Cardiac muscle cell (in vitro differentiated cells and primary cell): Measurements from ENCODE around the gene NAT9. TPM values are rescaled to one million over a fixed set of nuclear protein-coding genes. Genes with fewer than 3 reads are reported as not detected.

Experiments
- DNase-seq, 2 donors: peaks; one replicate each; pipeline versions ENCODE4 v3.0.0 to v3.0.0-alpha.2; 2010 to 2017; ENCODE audit warnings: low read depth in 1 of 2, low spot score in 1 of 2
- H3K27ac ChIP-seq: fragments of 200-600 bp; sonication (generic); 2 replicates; pipeline ENCODE4 v1.5.1; 2016
- H3K27me3 ChIP-seq: fragments of 200-600 bp; sonication (generic); 2 replicates; pipeline ENCODE4 v1.6.0; 2016; ENCODE audit warnings: control low read depth
- H3K36me3 ChIP-seq: fragments of 200-600 bp; sonication (generic); 2 replicates; pipeline ENCODE4 v1.5.1; 2016; ENCODE audit warnings: control low read depth
- H3K4me1 ChIP-seq: fragments of 200-600 bp; sonication (generic); 2 replicates; pipeline ENCODE4 v1.8.1; 2017; ENCODE audit warnings: low read depth, mild to moderate bottlenecking, mixed run types
- H3K4me3 ChIP-seq: fragments of 200-600 bp; sonication (generic); 2 replicates; pipeline ENCODE4 v1.5.1; 2016; ENCODE audit warnings: mild to moderate bottlenecking
- H3K9me3 ChIP-seq: fragments of 200-600 bp; sonication (generic); 2 replicates; pipeline ENCODE4 v1.5.1; 2017; ENCODE audit warnings: low read depth, mild to moderate bottlenecking, control low read depth
- CTCF ChIP-seq: IDR thresholded peaks from 2 replicates; pipeline ENCODE4 v1.5.1; 2012; ENCODE audit warnings: low read depth, mild to moderate bottlenecking, low read length
- polyA plus RNA-seq: library from polyadenylated mRNA; unstranded; fragments of >200 nt; fragmentation: Nextera tagmentation; extraction: Ambion mirVana; gene quantifications from 2 replicates; pipeline ENCODE4 v1.2.1, GENCODE V29; 2016
- total RNA-seq: library from RNA; depleted of rRNA; stranded (reverse); fragments of >200 nt; gene quantifications from 2 replicates; pipeline ENCODE4 v1.2.3, GENCODE V29; 2016

Gene NAT9
- total and polyA plus RNA-seq, 2 experiments from 2014 or later: 56.2 to 73.1 TPM

- no peak for DNase-seq
- H3K36me3 ChIP-seq: no peaks in the 10 kb centered on the region
- H3K27ac ChIP-seq: no peak overlapping the region
- no peaks in the 10 kb centered on the region for H3K9me3 ChIP-seq
- H3K4me1 ChIP-seq: peaks cover 53% of the 10 kb centered on the region
- H3K27me3 ChIP-seq: no peaks in the 10 kb centered on the region
- TF ChIP-seq CTCF: no peak
- H3K4me3 ChIP-seq: no peak overlapping the region
These were observed 16.8 kb downstream of the NAT9 start for GRCh38 chr17:74759243-74759801.

GRCh38 chr17:74758848-74759168, 17.3 kb downstream of the NAT9 start:
- Histone ChIP-seq H3K9me3 (no peaks in the 10 kb centered on the region), H3K36me3 (no peaks in the 10 kb centered on the region), H3K27me3 (no peaks in the 10 kb centered on the region), H3K4me1 (peaks cover 48% of the 10 kb centered on the region), H3K4me3 (no peak overlapping the region), H3K27ac (no peak overlapping the region)
- no peak for DNase-seq
- TF ChIP-seq CTCF: no peak

- H3K4me3 ChIP-seq: no peak overlapping the region
- no peak for TF ChIP-seq CTCF
- no peaks in the 10 kb centered on the region for H3K36me3 ChIP-seq
- H3K4me1 ChIP-seq: peaks cover 42% of the 10 kb centered on the region
- no peak overlapping the region for H3K27ac ChIP-seq
- H3K9me3 ChIP-seq: no peaks in the 10 kb centered on the region
- no peaks in the 10 kb centered on the region for H3K27me3 ChIP-seq
- peak; percentile 31 to 56 for DNase-seq
These were observed 18.0 kb downstream of the NAT9 start for GRCh38 chr17:74757931-74758847.

- H3K9me3 ChIP-seq: no peaks in the 10 kb centered on the region
- H3K27ac ChIP-seq: no peak overlapping the region
- H3K36me3 ChIP-seq: no peaks in the 10 kb centered on the region
- H3K4me1 ChIP-seq: peaks cover 39% of the 10 kb centered on the region
- H3K4me3 ChIP-seq: no peak overlapping the region
- no peak for TF ChIP-seq CTCF
- DNase-seq: peak in 1 of 2 donors; percentile 44
- H3K27me3 ChIP-seq: no peaks in the 10 kb centered on the region
These were observed 18.6 kb downstream of the NAT9 start for GRCh38 chr17:74757502-74757901.

GRCh38 chr17:74756891-74757290, 19.3 kb downstream of the NAT9 start:
- Histone ChIP-seq H3K4me1 (peaks cover 39% of the 10 kb centered on the region), H3K4me3 (no peak overlapping the region), H3K27ac (no peak overlapping the region), H3K36me3 (no peaks in the 10 kb centered on the region), H3K27me3 (no peaks in the 10 kb centered on the region), H3K9me3 (no peaks in the 10 kb centered on the region)
- no peak for DNase-seq
- TF ChIP-seq CTCF: no peak
